ENCODE measurements around the gene AHSG.
"Not testable (repeated sequence)": the region's sequence is repeated elsewhere in the genome, so short reads cannot be mapped to it uniquely, and the experiment has no call there.

The AHSG gene

GRCh38 chr3:186612721-186613636 lies at the start of gene AHSG:
AHSG (plus strand) TSS chr3:186613060; CDS start chr3:186613142, 82 bp downstream.
- no peak for DNase-seq

- DNase-seq = no peak
These were observed 48.3 kb upstream of the AHSG start for GRCh38 chr3:186564586-186564985.

- DNase-seq = peak; percentile 29
These were observed 46.1 kb upstream of the AHSG start for GRCh38 chr3:186566772-186567071.

- peak; percentile 66 for DNase-seq
These were observed 45.6 kb upstream of the AHSG start, which contains the start of gene TBCCD1 for GRCh38 chr3:186567072-186567921. TBCCD1 (minus strand) TSS chr3:186567339; CDS start chr3:186564329, 3,010 bp downstream.

GRCh38 chr3:186569361-186569760 lies 43.5 kb upstream of the AHSG start:
- not testable (repeated sequence) for DNase-seq

GRCh38 chr3:186569779-186570095 lies 43.1 kb upstream of the AHSG start:
- DNase-seq = no peak

GRCh38 chr3:186570096-186570940 lies 42.5 kb upstream of the AHSG start, which contains the start of gene DNAJB11:
DNAJB11 (plus strand) TSS chr3:186570720; CDS start chr3:186570898, 178 bp downstream.
- peak; percentile 98 for DNase-seq

- DNase-seq = no peak
These were observed 41.8 kb upstream of the AHSG start for GRCh38 chr3:186570941-186571643.

- no peak for DNase-seq
These were observed 41.2 kb upstream of the AHSG start for GRCh38 chr3:186571644-186572013.

GRCh38 chr3:186577521-186577920 lies 35.3 kb upstream of the AHSG start:
- DNase-seq = no peak

GRCh38 chr3:186580785-186581184 lies 32.1 kb upstream of the AHSG start:
- DNase-seq = no peak

GRCh38 chr3:186582541-186582940 lies 30.3 kb upstream of the AHSG start:
- DNase-seq = no peak

GRCh38 chr3:186583831-186584230 lies 29.0 kb upstream of the AHSG start:
- no peak for DNase-seq

GRCh38 chr3:186586245-186586644 lies 26.6 kb upstream of the AHSG start:
- DNase-seq = not testable (repeated sequence)

GRCh38 chr3:186587183-186587582 lies 25.7 kb upstream of the AHSG start:
- DNase-seq = no peak

GRCh38 chr3:186588632-186589031 lies 24.2 kb upstream of the AHSG start:
- no peak for DNase-seq

- no peak for DNase-seq
These were observed 23.7 kb upstream of the AHSG start for GRCh38 chr3:186589121-186589520.

GRCh38 chr3:186589856-186590579 lies 22.8 kb upstream of the AHSG start:
- DNase-seq = no peak

- DNase-seq = no peak
These were observed 22.1 kb upstream of the AHSG start for GRCh38 chr3:186590580-186591295.

- no peak for DNase-seq
These were observed 20.2 kb upstream of the AHSG start for GRCh38 chr3:186592682-186593081.

- DNase-seq = no peak
These were observed 19.0 kb upstream of the AHSG start for GRCh38 chr3:186593862-186594261.

All from SHP77 treated with DMSO at 0.1 percent for 48 hours (cell line).